SH-SY5Y (cell line): ENCODE data around the gene MKX.

ENCODE experiments used
- GATA2 ChIP-seq: IDR thresholded peaks from 2 replicates; pipeline ENCODE4 v1.6.1; 2011; ENCODE audit warnings: mild to moderate bottlenecking, low read depth, low read length
- GATA3 ChIP-seq: IDR thresholded peaks from 2 replicates; pipeline ENCODE4 v1.6.1; 2011; ENCODE audit warnings: low read depth, mild to moderate bottlenecking, low read length, moderate library complexity

DNA sequence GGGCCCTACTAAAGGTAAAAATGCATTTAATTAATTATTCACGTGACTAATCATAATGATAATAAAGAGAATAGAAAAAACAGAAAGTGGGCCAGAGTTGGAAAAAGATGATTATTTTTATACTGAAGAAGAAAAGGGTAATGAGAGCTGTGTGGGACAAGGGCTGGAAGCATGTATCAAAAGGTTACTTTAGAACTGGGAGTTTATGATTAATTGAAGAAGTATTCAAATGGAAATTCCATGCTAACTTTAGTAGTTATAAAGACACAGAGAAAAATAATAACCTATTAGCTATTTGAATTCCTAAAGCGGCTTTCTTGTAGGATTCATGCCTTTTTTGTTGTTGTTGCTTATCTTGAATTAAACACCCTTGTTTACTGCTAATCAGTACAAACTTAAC is 49.9 kb downstream of the MKX start:
- no peak for TF ChIP-seq GATA2
- TF ChIP-seq GATA3 = no peak
